ENCODE data around the gene DIS3L2. TPM values are rescaled to one million over a fixed set of nuclear protein-coding genes. Genes with fewer than 3 reads are reported as not detected.
"Not testable (repeated sequence)": the region's sequence is repeated elsewhere in the genome, so short reads cannot be mapped to it uniquely, and the experiment has no call there.

The DIS3L2 gene
- total RNA-seq, 1 experiment from 2014 or later, result 33.1 TPM

- DNase-seq (ENCODE audit: low spot score), result no peak
- in situ Hi-C loops (cut with HindIII; ENCODE audit: low sequenced_read_pairs), result no loop called here
Observed at GRCh38 chr2:232134939-232135338, 173.4 kb downstream of the DIS3L2 start.

- in situ Hi-C loops (cut with HindIII; ENCODE audit: low sequenced_read_pairs), result no loop called here
- DNase-seq (ENCODE audit: low spot score), result no peak
Observed at GRCh38 chr2:232137356-232138147, 176.0 kb downstream of the DIS3L2 start.

DNA sequence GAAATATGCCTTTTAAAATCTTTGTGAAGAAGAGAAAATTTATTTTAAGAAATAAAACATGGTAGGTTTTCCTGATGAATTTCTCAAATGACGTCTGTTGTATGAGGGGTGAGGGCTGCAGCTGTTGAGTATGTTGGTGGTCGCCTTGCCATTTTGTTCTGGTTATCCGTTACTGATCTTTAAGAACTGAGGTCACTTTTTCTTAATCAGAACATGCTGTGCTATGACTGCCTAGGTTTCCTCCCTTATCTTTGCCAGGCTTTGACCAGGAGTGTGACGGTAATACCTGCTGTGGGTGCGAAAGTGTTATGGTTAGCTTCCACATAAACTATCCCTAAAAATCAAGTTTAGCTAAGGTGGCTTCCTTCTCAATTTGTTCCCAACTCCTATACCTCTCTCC lies 176.9 kb downstream of the DIS3L2 start:
- DNase-seq (ENCODE audit: low spot score), result no peak
- in situ Hi-C loops (cut with HindIII; ENCODE audit: low sequenced_read_pairs), result no loop called here

DNA sequence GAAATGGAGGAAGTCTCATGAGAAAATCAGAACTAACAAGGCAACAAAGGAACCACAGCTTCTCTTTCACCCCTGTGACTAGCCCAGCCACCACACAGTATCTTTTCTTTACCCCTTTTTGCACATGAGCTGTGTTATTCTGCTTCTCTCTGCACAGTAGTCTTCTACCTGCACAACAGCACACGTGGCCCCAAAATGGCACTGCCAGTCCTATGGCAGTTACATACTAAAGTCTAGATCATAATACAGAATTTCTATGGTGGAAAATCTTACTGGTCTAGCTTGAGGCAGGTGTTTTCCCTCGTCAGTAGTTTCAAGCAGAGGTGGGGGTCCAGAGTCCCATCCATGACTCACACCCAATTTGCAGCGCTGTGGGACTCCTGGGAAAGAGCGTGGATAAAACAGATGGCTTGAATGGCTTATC lies 177.7 kb downstream of the DIS3L2 start:
- in situ Hi-C loops (cut with HindIII; ENCODE audit: low sequenced_read_pairs), result no loop called here
- no peak for DNase-seq (ENCODE audit: low spot score)

GRCh38 chr2:232139786-232140562 lies 178.5 kb downstream of the DIS3L2 start:
- in situ Hi-C loops (cut with HindIII; ENCODE audit: low sequenced_read_pairs), result no loop called here
- DNase-seq (ENCODE audit: low spot score), result no peak

- DNase-seq (ENCODE audit: low spot score), result no peak
- in situ Hi-C loops (cut with HindIII; ENCODE audit: low sequenced_read_pairs), result no loop called here
Observed at GRCh38 chr2:232141591-232141990, 180.1 kb downstream of the DIS3L2 start.

DNA sequence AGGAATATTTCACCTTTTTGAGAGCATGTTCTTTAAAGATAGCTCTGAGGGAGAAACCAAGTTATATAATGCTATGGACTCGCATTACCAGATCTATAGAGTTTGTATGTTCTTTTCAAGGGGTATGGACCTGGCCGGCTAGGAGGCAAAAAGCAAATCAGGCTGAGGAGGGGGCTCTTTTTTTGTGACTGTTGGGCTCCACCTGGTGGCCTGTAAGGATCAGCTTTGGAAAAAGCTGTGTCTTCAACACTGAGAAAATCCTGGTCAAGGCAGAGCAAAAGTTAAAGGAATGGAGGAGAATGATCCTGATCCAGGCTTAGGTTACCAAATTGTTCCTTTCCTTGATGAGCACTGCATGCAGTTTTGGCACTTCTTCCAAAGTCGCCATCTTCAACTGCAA lies 180.5 kb downstream of the DIS3L2 start:
- DNase-seq (ENCODE audit: low spot score), result peak; percentile 49
- in situ Hi-C loops (cut with HindIII; ENCODE audit: low sequenced_read_pairs), result no loop called here

DNA sequence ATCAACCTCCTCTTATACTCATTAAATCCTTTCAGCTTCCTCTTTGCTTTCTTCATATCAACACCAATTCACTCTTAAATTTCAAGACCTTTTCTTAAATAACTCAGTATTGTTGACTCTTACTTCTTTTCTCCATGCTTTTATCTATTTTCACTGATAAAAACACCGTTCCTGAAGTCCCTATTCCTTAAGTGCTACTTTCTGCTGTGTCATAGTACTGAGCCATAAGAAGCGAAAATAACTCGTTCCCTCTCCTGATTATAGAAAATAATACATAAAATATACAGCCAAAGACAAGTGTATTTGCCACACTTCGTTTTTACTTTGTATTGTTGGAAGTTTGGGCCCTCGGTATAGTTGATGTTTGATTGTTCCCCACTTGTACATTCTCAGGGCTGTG lies 181.0 kb downstream of the DIS3L2 start:
- in situ Hi-C loops (cut with HindIII; ENCODE audit: low sequenced_read_pairs), result no loop called here

DNA sequence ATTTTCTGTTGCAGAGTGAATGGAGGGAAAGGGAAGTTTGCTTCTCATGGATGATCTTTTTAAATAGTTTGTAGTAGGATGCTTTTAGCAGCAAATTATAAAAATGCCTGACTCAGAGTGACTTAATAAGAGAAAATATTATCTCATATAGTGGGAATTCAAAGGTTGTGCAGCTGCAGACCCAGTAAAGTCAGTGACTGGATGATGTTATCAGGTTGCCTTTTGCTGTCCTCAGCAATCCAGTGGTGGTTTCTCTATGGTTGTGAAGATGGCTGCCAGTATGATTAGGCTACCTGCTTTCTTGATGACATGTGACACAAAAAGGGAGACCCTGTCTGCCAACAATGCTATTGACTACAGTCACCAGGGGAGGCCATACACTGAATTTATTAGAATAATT lies 184.8 kb downstream of the DIS3L2 start:
- in situ Hi-C loops (cut with HindIII; ENCODE audit: low sequenced_read_pairs), result no loop called here

More for the DNA sequence above, 181.0 kb downstream of the DIS3L2 start:
- no peak for DNase-seq (ENCODE audit: low spot score)

GRCh38 chr2:232147440-232148077 lies 186.0 kb downstream of the DIS3L2 start:
- in situ Hi-C loops (cut with HindIII; ENCODE audit: low sequenced_read_pairs), result no loop called here

More for the DNA sequence above, 184.8 kb downstream of the DIS3L2 start:
- DNase-seq (ENCODE audit: low spot score), result no peak

DNA sequence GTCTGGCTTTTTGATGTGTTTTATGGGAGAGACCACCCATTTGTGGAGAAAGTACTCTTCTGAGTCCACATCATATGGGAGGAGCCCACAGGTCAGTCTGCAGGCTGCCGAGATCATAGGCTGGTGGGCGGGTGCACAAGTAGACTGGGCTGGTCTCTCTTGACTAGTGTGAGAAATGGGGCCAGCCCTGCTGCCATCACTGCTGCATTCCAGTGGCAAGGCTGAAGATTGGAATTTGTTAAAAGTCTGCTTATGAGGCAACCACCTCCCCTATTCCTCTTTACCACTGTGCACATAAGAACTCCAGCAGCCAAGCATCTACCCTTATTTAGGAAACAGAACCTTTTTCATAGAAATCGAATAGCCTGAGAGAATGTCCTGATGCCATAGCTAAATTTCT lies 200.7 kb downstream of the DIS3L2 start:
- DNase-seq (ENCODE audit: low spot score), result no peak
- in situ Hi-C loops (cut with HindIII; ENCODE audit: low sequenced_read_pairs), result no loop called here

More at GRCh38 chr2:232147440-232148077, 186.0 kb downstream of the DIS3L2 start:
- DNase-seq (ENCODE audit: low spot score), result no peak

GRCh38 chr2:232170396-232170795 lies 208.9 kb downstream of the DIS3L2 start:
- in situ Hi-C loops (cut with HindIII; ENCODE audit: low sequenced_read_pairs), result no loop called here
- peak; percentile 21 for DNase-seq (ENCODE audit: low spot score)

- no peak for DNase-seq (ENCODE audit: low spot score)
- in situ Hi-C loops (cut with HindIII; ENCODE audit: low sequenced_read_pairs), result no loop called here
Observed at GRCh38 chr2:232174662-232175061, 213.1 kb downstream of the DIS3L2 start.

DNA sequence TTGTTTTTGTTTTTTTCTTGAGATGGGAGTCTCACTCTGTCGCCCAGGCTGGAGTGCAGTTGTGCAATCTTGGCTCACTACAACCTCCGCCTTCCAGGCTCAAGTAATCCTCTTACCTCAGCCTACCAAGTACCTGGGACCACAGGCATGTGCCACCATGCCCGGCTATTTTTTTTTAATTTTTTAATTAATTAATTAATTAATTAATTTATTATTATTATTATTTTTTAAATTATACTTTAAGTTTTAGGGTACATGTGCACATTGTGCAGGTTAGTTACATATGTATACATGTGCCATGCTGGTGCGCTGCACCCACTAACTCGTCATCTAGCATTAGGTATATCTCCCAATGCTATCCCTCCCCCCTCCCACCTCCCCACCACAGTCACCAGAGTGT lies 215.1 kb downstream of the DIS3L2 start:
- in situ Hi-C loops (cut with HindIII; ENCODE audit: low sequenced_read_pairs); DNase-seq (ENCODE audit: low spot score): not testable (repeated sequence)

- DNase-seq (ENCODE audit: low spot score), result no peak
- in situ Hi-C loops (cut with HindIII; ENCODE audit: low sequenced_read_pairs), result no loop called here
Observed at GRCh38 chr2:232183279-232183678, 221.8 kb downstream of the DIS3L2 start.

- in situ Hi-C loops (cut with HindIII; ENCODE audit: low sequenced_read_pairs), result no loop called here
- no peak for DNase-seq (ENCODE audit: low spot score)
Observed at GRCh38 chr2:232184346-232184745, 222.8 kb downstream of the DIS3L2 start.

DNA sequence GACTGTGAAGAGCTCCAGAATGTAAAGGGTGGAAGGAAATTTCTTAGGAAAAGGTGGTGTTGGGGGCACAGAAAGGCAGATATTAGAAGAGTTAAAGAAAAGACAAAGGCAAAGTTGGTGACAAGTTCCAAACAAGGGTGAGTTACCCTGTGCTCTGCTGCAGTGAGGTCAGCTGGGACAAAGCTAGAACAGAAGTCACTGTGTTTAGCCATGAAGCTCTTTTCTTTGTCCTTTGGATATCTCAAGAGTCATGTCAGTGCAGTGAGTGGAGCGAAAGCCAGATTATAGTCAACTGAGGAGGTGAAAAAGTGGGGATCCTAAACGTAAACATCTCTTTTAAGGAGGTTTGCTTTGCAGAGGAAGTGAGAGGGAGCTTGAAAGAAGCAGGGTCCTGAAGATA lies 229.3 kb downstream of the DIS3L2 start:
- in situ Hi-C loops (cut with HindIII; ENCODE audit: low sequenced_read_pairs), result no loop called here
- no peak for DNase-seq (ENCODE audit: low spot score)

- in situ Hi-C loops (cut with HindIII; ENCODE audit: low sequenced_read_pairs), result no loop called here
Observed at GRCh38 chr2:232195487-232195886, 234.0 kb downstream of the DIS3L2 start.

DNA sequence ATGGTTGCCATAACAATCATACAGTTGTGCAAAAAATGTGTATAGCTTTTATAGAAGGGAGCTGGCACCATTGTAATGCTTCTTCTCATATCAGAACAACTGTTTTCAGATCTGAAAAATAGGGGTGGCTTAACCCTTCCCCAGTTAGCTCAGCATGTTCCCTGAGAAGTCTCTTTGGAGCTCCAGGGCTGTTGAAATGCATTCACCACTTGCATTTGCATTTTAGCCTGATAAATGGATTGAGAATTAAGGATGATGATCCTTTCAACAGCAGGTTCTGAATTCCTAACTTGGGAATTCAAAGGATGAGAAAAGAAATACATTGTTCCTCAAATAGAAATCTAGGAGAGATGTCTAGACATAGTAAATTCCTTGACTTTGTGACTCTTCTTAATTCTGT lies 235.3 kb downstream of the DIS3L2 start:
- in situ Hi-C loops (cut with HindIII; ENCODE audit: low sequenced_read_pairs), result no loop called here
- DNase-seq (ENCODE audit: low spot score), result no peak

More at GRCh38 chr2:232195487-232195886, 234.0 kb downstream of the DIS3L2 start:
- no peak for DNase-seq (ENCODE audit: low spot score)

- no peak for DNase-seq (ENCODE audit: low spot score)
- in situ Hi-C loops (cut with HindIII; ENCODE audit: low sequenced_read_pairs), result no loop called here
Observed at GRCh38 chr2:232200195-232200594, 238.7 kb downstream of the DIS3L2 start.

Measured in G401 (cell line).